HFF-Myc (cell line): ENCODE measurements around the gene SH3BP4.

Experiments used
- DNase-seq: peaks from one replicate; pipeline ENCODE4 v3.0.0-alpha.2; 2011; ENCODE audit warnings: low read depth; ENCODE audit errors: extremely low read depth
- H3K4me3 ChIP-seq: replicated peaks from 2 replicates; pipeline ENCODE4 v1.5.1; 2011; ENCODE audit warnings: low read depth, mild to moderate bottlenecking, control low read depth, low read length
- TF ChIP-seq, protein P1 (sequence below): IDR thresholded peaks from 2 replicates; pipeline ENCODE4 v1.5.1; 2012; ENCODE audit warnings: mild to moderate bottlenecking, low read depth, low read length, control low read depth; ENCODE audit errors: missing control alignments

The SH3BP4 gene

DNA sequence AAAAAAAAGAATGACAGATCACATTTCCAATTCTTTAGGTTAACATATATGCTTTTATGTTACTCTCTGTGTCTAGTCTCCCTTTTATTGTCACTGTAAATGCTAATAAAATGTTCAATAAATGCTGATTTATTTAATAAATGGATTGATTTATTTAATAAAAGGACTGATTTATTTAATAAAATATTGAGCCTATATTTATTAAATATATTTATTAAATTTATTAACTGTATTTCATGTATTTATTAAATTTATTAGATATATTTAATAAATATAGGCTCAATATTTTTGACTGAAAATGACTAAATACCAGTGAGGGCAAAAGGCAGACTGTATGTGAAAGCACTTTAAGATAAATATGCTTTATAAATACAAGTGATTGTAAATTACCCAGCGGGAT lies 142.6 kb downstream of the SH3BP4 start:
- TF ChIP-seq, protein P1, sequence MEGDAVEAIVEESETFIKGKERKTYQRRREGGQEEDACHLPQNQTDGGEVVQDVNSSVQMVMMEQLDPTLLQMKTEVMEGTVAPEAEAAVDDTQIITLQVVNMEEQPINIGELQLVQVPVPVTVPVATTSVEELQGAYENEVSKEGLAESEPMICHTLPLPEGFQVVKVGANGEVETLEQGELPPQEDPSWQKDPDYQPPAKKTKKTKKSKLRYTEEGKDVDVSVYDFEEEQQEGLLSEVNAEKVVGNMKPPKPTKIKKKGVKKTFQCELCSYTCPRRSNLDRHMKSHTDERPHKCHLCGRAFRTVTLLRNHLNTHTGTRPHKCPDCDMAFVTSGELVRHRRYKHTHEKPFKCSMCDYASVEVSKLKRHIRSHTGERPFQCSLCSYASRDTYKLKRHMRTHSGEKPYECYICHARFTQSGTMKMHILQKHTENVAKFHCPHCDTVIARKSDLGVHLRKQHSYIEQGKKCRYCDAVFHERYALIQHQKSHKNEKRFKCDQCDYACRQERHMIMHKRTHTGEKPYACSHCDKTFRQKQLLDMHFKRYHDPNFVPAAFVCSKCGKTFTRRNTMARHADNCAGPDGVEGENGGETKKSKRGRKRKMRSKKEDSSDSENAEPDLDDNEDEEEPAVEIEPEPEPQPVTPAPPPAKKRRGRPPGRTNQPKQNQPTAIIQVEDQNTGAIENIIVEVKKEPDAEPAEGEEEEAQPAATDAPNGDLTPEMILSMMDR, result no peak
- H3K4me3 ChIP-seq, result no peak overlapping the region
- DNase-seq, result no peak

DNA sequence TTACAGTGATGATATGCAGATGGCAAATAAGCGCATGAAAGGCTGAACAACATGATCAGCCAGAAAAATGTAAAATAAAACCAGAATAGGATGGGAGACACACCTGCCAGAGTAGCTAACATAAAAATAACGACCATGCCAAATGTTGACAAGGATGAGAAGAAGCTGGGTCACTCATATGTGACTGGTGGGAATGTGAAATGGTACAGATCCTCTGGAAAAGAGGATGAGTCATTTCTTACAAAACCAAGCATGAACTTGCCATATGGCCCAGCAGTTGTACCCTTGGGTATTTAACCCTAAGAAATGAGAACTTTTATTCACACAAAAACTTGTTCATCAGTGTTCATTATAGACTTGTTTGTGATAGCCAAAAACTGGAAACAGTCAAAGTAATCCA lies 143.8 kb downstream of the SH3BP4 start:
- TF ChIP-seq, protein P1, result no peak
- DNase-seq, result no peak
- no peak overlapping the region for H3K4me3 ChIP-seq

DNA sequence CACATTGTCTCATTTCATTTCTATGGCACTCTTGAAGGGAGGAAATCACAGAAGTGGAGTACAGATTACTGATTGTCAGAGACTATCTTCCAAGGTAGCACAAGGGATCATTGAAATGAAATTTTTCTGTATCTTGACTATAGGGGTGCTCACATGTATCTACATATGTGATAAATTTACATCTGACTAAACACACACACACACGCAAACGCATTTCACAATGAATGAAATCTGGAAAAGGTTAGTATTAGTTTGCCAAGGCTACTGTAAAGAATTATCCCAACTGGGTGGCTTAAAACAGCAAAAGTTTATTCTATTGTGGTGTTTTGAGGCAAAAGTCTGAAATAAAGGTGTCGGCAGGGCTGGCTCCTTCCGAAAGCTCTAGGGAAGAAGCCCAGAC lies 144.6 kb downstream of the SH3BP4 start:
- DNase-seq, result no peak
- H3K4me3 ChIP-seq, result no peak overlapping the region
- TF ChIP-seq, protein P1, result no peak

DNA sequence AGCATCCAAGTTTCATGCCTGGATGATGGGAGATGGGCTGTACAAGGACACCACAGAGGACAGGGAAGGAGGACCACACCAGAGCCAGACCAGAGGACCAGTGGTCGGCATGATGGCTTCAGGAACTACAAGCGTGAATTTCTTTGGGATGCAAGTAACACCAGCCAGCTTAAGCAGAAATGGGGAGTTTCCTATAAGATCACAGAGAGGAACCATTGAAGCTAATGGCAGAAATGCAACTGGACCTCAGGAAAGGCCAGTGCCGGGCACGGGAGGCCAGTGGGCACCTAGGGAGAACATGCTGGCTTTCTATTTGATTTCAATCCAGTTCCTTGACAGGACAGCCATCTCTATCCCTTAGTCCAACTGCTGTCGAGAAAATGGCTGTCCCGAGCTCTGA lies 145.4 kb downstream of the SH3BP4 start:
- TF ChIP-seq, protein P1, result no peak
- DNase-seq, result no peak
- H3K4me3 ChIP-seq, result no peak overlapping the region

DNA sequence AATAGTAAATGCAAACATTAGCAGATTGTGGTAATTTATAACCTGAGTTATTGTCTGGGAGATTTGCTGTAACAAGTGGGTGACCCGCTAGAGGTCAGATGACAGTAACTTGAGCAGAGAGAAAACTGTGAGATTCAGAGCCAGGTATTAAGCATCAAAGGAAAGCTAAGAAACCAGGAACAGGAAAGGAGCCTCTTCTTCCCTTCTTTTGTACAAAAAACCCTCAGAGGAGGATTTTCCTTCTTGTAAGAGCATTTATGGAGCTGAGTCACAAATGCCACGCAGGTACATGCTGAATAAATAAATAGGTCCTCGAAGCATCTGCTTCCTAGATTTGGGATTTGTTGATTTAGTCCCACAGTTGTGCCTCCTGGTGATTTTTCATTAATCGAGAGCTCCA lies 146.5 kb downstream of the SH3BP4 start:
- DNase-seq, result no peak
- H3K4me3 ChIP-seq, result no peak overlapping the region
- TF ChIP-seq, protein P1, result no peak

DNA sequence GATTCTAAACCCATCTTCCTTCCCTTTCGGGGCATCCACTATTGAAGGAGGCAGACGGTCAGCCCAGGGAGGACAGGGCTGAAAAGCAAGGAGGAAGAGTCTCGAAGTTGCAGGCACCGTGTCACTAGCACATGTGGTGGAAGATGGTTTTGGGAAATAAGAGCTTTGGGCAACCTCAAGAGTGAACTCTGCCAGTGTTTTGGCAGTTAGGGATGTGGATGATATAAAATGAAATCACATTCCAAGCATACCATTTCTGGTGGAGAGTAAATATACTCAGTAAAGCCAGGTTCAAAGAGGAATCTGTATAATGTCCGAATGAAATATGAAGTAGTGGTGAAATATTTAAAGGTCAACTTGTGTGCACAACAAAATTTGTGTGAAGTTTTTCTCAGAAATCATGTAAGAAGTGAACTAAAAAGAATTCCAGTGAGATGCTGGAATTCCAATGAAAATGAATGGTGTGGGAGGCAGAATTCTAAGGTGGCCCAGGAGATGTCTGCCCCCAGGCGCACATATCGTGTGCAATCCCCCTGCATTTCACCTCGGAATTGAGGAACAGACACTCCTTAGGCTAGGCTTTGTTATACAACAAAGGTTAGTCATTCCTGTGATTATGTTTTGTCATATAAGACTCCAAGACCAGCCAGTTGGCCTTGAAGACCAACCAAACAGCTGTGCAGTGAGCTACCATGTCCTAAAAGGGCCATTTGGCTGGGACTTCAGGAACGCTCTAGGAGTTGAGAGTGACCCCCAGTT lies 147.1 kb downstream of the SH3BP4 start:
- TF ChIP-seq, protein P1, result no peak
- no peak overlapping the region for H3K4me3 ChIP-seq
- no peak for DNase-seq

DNA sequence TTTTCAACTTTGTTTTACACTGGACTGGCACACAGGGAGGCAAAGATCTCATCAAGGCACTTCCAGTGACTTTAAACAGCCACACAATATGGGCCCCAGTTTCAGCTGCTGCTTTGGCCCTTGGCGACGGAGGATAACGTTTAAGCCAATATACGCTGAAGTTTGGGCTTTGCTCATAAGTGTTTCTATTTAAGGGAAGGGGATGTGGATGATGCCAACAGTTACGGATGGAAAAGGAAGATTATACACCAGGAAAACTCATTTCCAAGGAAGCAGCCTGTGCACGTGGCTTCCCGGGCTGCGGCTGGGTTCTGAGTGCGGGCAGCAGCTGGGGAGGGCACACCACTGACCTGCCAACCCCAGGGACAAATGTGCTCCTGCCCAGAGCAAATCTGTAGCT lies 151.1 kb downstream of the SH3BP4 start:
- TF ChIP-seq, protein P1, result no peak
- no peak for DNase-seq

More for the DNA sequence above, 151.1 kb downstream of the SH3BP4 start:
- H3K4me3 ChIP-seq, result no peak overlapping the region
